Thoracic aorta (tissue), 2 donors: ENCODE results near the gene CLIP4. TPM values are rescaled to one million over a fixed set of nuclear protein-coding genes. Genes with fewer than 3 reads are reported as not detected.

Source experiments
- ATAC-seq: fragments of 150-250 bp; one replicate; pipeline ENCODE4 v1.8.0; 2017; ENCODE audit warnings: low read depth; ENCODE audit not compliant: insufficient number of reproducible peaks, low FRiP score
- DNase-seq: peaks from one replicate; pipeline ENCODE4 v3.0.0-alpha.2; 2020; ENCODE audit warnings: low spot score
- H3K27ac ChIP-seq, 2 donors: fragments of 200-600 bp; sonication (generic); 1 replicate in 1 of 2; 2 replicates in 1 of 2; pipeline ENCODE4 v1.5.1; 2016; ENCODE audit warnings: mild to moderate bottlenecking in 2 of 2, moderate library complexity in 2 of 2
- H3K27me3 ChIP-seq: fragments of 200-600 bp; sonication (generic); replicated peaks from 2 replicates; pipeline ENCODE4 v1.6.0; 2016; ENCODE audit warnings: mild to moderate bottlenecking; ENCODE audit not compliant: insufficient read depth
- H3K36me3 ChIP-seq: fragments of 200-600 bp; sonication (generic); one replicate; pipeline ENCODE4 v1.5.1; 2016
- H3K4me1 ChIP-seq, 2 donors: fragments of 200-600 bp; sonication (generic); 1 replicate in 1 of 2; 2 replicates in 1 of 2; pipeline versions ENCODE4 v1.5.1 to v1.6.0; 2016; ENCODE audit warnings: low read depth in 2 of 2, mild to moderate bottlenecking in 1 of 2; ENCODE audit not compliant: control insufficient read depth in 1 of 2
- H3K4me3 ChIP-seq: fragments of 200-600 bp; sonication (generic); 2 replicates; pipeline ENCODE4 v1.5.1; 2016; ENCODE audit warnings: mild to moderate bottlenecking
- H3K9me3 ChIP-seq: fragments of 200-600 bp; sonication (generic); 2 replicates; pipeline ENCODE4 v1.5.1; 2016
- total RNA-seq, 2 donors: library from RNA; depleted of rRNA; stranded (reverse); fragments of >200 nt; gene quantifications; one replicate each; pipeline versions ENCODE4 v1.1.0 to v1.2.3, GENCODE V29; 2016
- TF ChIP-seq, protein P1 (sequence below): fragments of 200-600 bp; sonication (generic); IDR thresholded peaks from one replicate; pipeline ENCODE4 v1.5.1; 2019; ENCODE audit warnings: antibody characterized with exemption

The CLIP4 gene
- total RNA-seq, 2 donors from 2014 or later, result 31.3 to 54.0 TPM

- TF ChIP-seq, protein P1, sequence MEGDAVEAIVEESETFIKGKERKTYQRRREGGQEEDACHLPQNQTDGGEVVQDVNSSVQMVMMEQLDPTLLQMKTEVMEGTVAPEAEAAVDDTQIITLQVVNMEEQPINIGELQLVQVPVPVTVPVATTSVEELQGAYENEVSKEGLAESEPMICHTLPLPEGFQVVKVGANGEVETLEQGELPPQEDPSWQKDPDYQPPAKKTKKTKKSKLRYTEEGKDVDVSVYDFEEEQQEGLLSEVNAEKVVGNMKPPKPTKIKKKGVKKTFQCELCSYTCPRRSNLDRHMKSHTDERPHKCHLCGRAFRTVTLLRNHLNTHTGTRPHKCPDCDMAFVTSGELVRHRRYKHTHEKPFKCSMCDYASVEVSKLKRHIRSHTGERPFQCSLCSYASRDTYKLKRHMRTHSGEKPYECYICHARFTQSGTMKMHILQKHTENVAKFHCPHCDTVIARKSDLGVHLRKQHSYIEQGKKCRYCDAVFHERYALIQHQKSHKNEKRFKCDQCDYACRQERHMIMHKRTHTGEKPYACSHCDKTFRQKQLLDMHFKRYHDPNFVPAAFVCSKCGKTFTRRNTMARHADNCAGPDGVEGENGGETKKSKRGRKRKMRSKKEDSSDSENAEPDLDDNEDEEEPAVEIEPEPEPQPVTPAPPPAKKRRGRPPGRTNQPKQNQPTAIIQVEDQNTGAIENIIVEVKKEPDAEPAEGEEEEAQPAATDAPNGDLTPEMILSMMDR, result no peak
- H3K4me3 ChIP-seq, result no peak overlapping the region
- H3K36me3 ChIP-seq, result peaks cover 18% of the 10 kb centered on the region
- DNase-seq (no peak), ATAC-seq (no peak)
- H3K4me1 ChIP-seq, result peaks cover 3 to 6% of the 10 kb centered on the region in 2 donors
- no peaks in the 10 kb centered on the region for H3K9me3 ChIP-seq
- H3K27me3 ChIP-seq, result no peaks in the 10 kb centered on the region
- no peak overlapping the region for H3K27ac ChIP-seq
Observed at GRCh38 chr2:29154610-29155009, 39.4 kb downstream of the CLIP4 start.

DNA sequence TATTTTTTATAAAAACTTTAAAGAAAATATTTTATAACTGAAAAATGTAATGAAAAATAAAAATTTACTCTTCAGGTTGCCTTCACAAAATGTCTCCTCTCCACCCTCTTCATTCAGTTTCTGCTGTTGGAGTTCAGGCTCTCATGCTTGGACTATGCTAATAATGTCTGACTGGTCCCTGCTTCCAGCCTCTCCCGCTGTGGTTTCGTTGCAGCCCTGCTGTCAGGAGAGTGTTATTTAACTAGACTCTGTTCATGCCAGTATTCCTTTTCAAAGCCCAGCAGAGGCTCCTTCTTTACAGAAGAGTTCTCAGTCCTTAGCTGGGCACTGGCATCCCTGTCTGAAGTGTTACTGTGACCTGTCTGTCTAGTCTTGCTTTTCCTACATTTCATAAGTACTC, 40.4 kb downstream of the CLIP4 start:
- H3K36me3 ChIP-seq, result peaks cover 21% of the 10 kb centered on the region
- TF ChIP-seq, protein P1, result no peak

DNA sequence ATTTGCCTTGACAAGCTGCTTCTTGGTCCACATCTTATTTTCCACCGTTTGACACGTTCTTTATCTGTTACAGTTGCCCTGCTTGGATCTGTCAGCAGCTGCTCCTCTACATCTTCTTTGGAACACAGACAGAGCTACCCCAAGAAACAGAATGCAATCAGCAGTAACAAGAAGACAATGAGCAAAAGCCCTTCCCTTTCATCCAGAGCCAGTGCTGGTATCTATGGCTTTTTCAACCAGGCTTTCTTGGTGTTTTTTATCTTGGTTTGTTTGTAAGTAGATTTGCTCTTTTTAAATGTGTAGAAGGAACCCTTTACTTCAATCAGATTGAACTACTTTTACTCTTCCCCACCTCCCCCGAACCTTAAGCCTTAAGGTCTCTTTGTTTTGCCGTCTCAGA, 41.9 kb downstream of the CLIP4 start:
- no peak overlapping the region for H3K4me3 ChIP-seq
- no peaks in the 10 kb centered on the region for H3K9me3 ChIP-seq
- TF ChIP-seq, protein P1, result no peak
- H3K36me3 ChIP-seq, result peaks cover 21% of the 10 kb centered on the region
- ATAC-seq (no peak), DNase-seq (no peak)
- peak overlapping the region; percentile 3 to 35 for H3K27ac ChIP-seq
- H3K27me3 ChIP-seq, result no peaks in the 10 kb centered on the region
- H3K4me1 ChIP-seq, result peaks cover 3 to 6% of the 10 kb centered on the region in 2 donors

More for the DNA sequence above, 40.4 kb downstream of the CLIP4 start:
- DNase-seq (no peak), ATAC-seq (no peak)
- H3K4me1 ChIP-seq, result peaks cover 3 to 6% of the 10 kb centered on the region in 2 donors
- H3K9me3 ChIP-seq, result no peaks in the 10 kb centered on the region
- H3K4me3 ChIP-seq, result no peak overlapping the region
- no peak overlapping the region for H3K27ac ChIP-seq
- no peaks in the 10 kb centered on the region for H3K27me3 ChIP-seq

- Histone ChIP-seq H3K4me1 (peaks cover 3 to 6% of the 10 kb centered on the region in 2 donors), H3K27me3 (no peaks in the 10 kb centered on the region), H3K4me3 (no peak overlapping the region), H3K9me3 (no peaks in the 10 kb centered on the region), H3K36me3 (peaks cover 21% of the 10 kb centered on the region), H3K27ac (no peak overlapping the region)
- TF ChIP-seq, protein P1, result no peak
- ATAC-seq (no peak), DNase-seq (no peak)
Observed at GRCh38 chr2:29159125-29159524, 43.9 kb downstream of the CLIP4 start.

DNA sequence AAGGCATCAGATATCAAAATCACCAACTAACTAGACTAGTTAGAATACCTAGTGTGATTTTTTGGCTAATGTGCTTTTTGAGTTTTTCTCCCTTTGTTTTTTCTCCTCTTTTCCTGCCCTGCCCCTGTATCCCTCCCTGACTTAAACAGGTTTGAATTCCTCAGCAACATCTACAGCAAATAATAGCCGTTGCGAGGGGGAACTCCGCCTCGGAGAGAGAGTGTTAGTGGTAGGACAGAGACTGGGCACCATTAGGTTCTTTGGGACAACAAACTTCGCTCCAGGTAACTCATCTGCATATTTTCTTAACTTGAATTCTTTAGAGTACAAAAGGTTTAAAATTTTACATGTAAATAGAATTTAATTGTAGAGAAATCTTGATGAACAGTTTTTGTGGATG, 45.0 kb downstream of the CLIP4 start:
- H3K27ac ChIP-seq, result no peak overlapping the region
- H3K4me3 ChIP-seq, result no peak overlapping the region
- peaks cover 3 to 6% of the 10 kb centered on the region in 2 donors for H3K4me1 ChIP-seq
- no peak for ATAC-seq
- no peaks in the 10 kb centered on the region for H3K27me3 ChIP-seq
- DNase-seq, result no peak
- TF ChIP-seq, protein P1, result no peak
- peaks cover 13% of the 10 kb centered on the region for H3K36me3 ChIP-seq
- no peaks in the 10 kb centered on the region for H3K9me3 ChIP-seq
